ENCODE results near the gene ABHD3.
"Not testable (repeated sequence)": the region's sequence is repeated elsewhere in the genome, so short reads cannot be mapped to it uniquely, and the experiment has no call there.

ABHD3 gene

GRCh38 chr18:21722687-21723086 lies 18.1 kb upstream of the ABHD3 start:
- H3K27ac ChIP-seq: no peak overlapping the region
- no peaks in the 10 kb centered on the region for H3K4me1 ChIP-seq (ENCODE audit: control insufficient read depth in 1 of 2, insufficient read depth in 1 of 2, low read depth in 1 of 2, low read length in 1 of 2)
- no peaks in the 10 kb centered on the region for H3K9me3 ChIP-seq
- no peak overlapping the region for H3K4me3 ChIP-seq (ENCODE audit: low read depth in 1 of 2, low read length in 1 of 2)
- H3K27me3 ChIP-seq: no peaks in the 10 kb centered on the region
- TF ChIP-seq CTCF (IDR thresholded peaks at IDR 0.05): no peak
- H3K36me3 ChIP-seq: no peaks in the 10 kb centered on the region

- Histone ChIP-seq H3K36me3 (no peaks in the 10 kb centered on the region), H3K27ac (no peak overlapping the region), H3K4me3 (ENCODE audit: low read depth in 1 of 2, low read length in 1 of 2) (no peak overlapping the region), H3K4me1 (ENCODE audit: control insufficient read depth in 1 of 2, insufficient read depth in 1 of 2, low read depth in 1 of 2, low read length in 1 of 2) (no peaks in the 10 kb centered on the region), H3K9me3 (no peaks in the 10 kb centered on the region), H3K27me3 (no peaks in the 10 kb centered on the region)
- no peak for TF ChIP-seq CTCF (IDR thresholded peaks at IDR 0.05)
Measured at GRCh38 chr18:21714474-21714873, 9.9 kb upstream of the ABHD3 start.

GRCh38 chr18:21707130-21707529 lies 2.6 kb upstream of the ABHD3 start:
- not testable (repeated sequence) for H3K4me3 ChIP-seq (ENCODE audit: low read depth in 1 of 2, low read length in 1 of 2); H3K27me3 ChIP-seq
- H3K4me1 ChIP-seq (ENCODE audit: control insufficient read depth in 1 of 2, insufficient read depth in 1 of 2, low read depth in 1 of 2, low read length in 1 of 2): peaks cover 18 to 19% of the 10 kb centered on the region in 2 experiments

GRCh38 chr18:21706386-21706865 lies 1.9 kb upstream of the ABHD3 start:
- H3K9me3 ChIP-seq: no peaks in the 10 kb centered on the region
- peaks cover 18 to 23% of the 10 kb centered on the region in 2 experiments for H3K4me1 ChIP-seq (ENCODE audit: control insufficient read depth in 1 of 2, insufficient read depth in 1 of 2, low read depth in 1 of 2, low read length in 1 of 2)
- no peak overlapping the region for H3K4me3 ChIP-seq (ENCODE audit: low read depth in 1 of 2, low read length in 1 of 2)
- no peak for TF ChIP-seq CTCF (IDR thresholded peaks at IDR 0.05)
- no peaks in the 10 kb centered on the region for H3K27me3 ChIP-seq
- no peak overlapping the region for H3K27ac ChIP-seq
- H3K36me3 ChIP-seq: peaks cover 13% of the 10 kb centered on the region

More at GRCh38 chr18:21707130-21707529, 2.6 kb upstream of the ABHD3 start:
- not testable (repeated sequence) for H3K9me3 ChIP-seq, H3K27ac ChIP-seq, H3K36me3 ChIP-seq

- TF ChIP-seq CTCF (IDR thresholded peaks at IDR 0.05): no peak
- Histone ChIP-seq H3K36me3 (peaks cover 25% of the 10 kb centered on the region), H3K9me3 (no peaks in the 10 kb centered on the region), H3K27ac (peak overlapping the region; percentile 88), H3K4me3 (ENCODE audit: low read depth in 1 of 2, low read length in 1 of 2) (peak overlapping the region; percentile 71 to 95), H3K4me1 (ENCODE audit: control insufficient read depth in 1 of 2, insufficient read depth in 1 of 2, low read depth in 1 of 2, low read length in 1 of 2) (peaks cover 29 to 41% of the 10 kb centered on the region in 2 experiments), H3K27me3 (no peaks in the 10 kb centered on the region)
Measured at GRCh38 chr18:21703241-21703820, 1.2 kb downstream of the ABHD3 start.

- no peak for TF ChIP-seq CTCF (IDR thresholded peaks at IDR 0.05)
- H3K9me3 ChIP-seq: no peaks in the 10 kb centered on the region
- peaks cover 33% of the 10 kb centered on the region for H3K36me3 ChIP-seq
- H3K27ac ChIP-seq: peak overlapping the region; percentile 88
- peaks cover 29 to 41% of the 10 kb centered on the region in 2 experiments for H3K4me1 ChIP-seq (ENCODE audit: control insufficient read depth in 1 of 2, insufficient read depth in 1 of 2, low read depth in 1 of 2, low read length in 1 of 2)
- H3K27me3 ChIP-seq: no peaks in the 10 kb centered on the region
- peak overlapping the region; percentile 71 to 95 for H3K4me3 ChIP-seq (ENCODE audit: low read depth in 1 of 2, low read length in 1 of 2)
Measured at GRCh38 chr18:21702602-21703001, 2.0 kb downstream of the ABHD3 start.

Data from neutrophil (primary cell).